NCI-H2029 treated with DMSO at 0.1 percent for 48 hours (cell line): ENCODE data around the gene P2RX3.
"Not testable (repeated sequence)": the region's sequence is repeated elsewhere in the genome, so short reads cannot be mapped to it uniquely, and the experiment has no call there.

Experiments used
- DNase-seq: peaks from one replicate; lab custom pipeline; 2025; lab: John Stamatoyannopoulos, UW

P2RX3 gene

GRCh38 chr11:57338142-57338541 is at the start of gene P2RX3:
Gene P2RX3 (plus strand): TSS chr11:57338352. CDS start chr11:57338551, 199 bp downstream.
- no peak for DNase-seq

GRCh38 chr11:57288771-57289579 is 49.2 kb upstream of the P2RX3 start:
- no peak for DNase-seq

DNA sequence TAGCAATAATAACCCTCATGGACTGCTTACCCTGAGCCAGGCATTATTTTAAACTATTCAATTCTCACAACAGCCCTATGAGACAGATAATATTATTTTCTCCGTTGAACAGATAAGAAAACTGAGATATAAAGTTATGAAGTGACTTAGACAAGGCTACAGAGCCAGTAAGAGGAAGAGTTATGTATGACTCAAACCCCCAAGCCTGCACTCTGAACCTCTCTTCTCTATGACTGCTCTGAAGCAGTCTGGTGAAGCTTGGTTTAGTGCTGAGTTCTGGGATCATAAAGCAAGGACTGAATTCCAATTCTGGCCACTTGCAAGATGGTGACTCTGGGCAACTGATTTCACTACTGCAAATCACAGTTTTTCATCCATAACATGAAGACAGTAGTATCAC is 47.9 kb upstream of the P2RX3 start:
- DNase-seq = no peak

DNA sequence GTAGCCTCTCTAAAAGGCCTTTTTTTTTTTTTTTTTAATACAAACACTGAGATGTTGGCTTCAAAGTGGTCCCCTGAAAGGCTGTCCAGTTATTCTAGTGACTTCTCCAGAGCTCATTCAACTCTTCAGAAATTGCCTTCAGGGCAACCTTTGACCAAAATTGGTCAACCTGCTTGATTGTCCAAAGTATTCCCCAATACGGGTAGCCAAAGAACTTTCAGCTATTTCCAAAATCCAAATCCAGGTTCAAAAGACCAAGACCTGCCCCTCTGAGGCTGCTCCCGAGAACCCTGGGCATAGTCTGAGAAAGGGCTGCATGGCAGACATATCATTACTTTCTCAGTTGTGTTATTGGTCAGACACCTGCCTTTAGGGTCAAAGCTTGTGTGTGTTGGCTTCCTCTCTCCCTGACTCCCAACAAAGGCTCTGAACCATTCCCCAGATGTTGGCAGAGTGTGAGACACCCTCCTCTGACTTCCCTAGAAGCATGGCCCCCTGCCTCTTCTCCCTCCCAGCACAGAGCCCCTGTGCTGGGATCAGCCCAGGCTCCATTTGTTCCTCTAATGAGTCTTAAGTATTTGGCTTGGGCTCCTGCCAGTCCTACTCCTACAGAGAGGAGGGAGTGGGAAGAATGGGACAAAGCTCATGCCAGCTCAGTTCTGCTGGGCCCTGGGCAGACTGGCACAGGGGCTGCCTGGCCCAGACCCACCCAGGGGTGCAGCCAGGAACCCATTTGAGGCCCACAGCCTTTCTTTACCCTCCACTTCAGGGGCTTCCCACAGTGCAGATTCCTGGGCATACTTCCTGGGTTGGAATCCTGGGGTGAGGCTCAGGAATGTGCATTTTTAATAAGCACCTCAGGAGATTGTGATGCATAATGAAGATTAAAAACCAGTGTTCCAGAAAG is 43.7 kb upstream of the P2RX3 start:
- DNase-seq = peak; percentile 90

GRCh38 chr11:57296205-57296604 is 41.9 kb upstream of the P2RX3 start:
- DNase-seq = not testable (repeated sequence)

GRCh38 chr11:57297221-57297620 is 40.9 kb upstream of the P2RX3 start:
- DNase-seq = no peak

GRCh38 chr11:57299150-57299737 is 38.9 kb upstream of the P2RX3 start:
- no peak for DNase-seq

- no peak for DNase-seq
Observed at GRCh38 chr11:57300785-57301184, 37.4 kb upstream of the P2RX3 start.

DNA sequence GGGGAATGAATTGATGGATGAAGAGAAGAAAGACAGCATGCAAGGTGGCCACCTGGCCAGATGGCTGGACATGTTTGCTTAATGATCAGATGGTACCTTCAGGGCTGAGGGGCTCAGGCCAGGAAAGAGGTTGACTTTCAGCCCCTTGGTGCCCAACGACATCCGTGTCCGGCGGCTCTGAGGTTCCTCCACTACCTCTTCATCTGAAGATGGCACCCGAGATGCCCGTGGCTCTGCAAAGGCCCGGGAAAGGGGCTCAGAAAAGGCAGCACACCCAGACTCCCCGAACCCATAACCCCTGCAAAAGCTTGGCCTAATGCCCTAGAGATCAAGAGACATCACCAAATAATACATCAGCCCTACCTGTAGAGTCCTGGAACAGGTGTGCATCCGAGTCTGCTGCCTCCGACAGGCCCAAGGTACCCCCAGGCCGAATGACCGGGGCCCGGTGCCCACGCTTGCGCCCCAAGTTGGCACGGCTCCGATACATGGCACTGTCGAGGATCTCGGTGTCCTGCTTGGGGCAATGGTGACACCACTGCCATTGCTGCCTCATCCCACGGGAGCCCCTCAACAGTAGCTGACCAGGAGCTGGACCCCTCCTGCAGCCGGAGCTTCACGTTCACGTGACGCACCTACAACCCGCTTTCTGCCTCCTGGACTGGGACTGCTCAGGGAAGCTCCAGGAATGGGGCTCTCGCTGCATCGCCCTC is 36.3 kb upstream of the P2RX3 start:
- DNase-seq = no peak

DNA sequence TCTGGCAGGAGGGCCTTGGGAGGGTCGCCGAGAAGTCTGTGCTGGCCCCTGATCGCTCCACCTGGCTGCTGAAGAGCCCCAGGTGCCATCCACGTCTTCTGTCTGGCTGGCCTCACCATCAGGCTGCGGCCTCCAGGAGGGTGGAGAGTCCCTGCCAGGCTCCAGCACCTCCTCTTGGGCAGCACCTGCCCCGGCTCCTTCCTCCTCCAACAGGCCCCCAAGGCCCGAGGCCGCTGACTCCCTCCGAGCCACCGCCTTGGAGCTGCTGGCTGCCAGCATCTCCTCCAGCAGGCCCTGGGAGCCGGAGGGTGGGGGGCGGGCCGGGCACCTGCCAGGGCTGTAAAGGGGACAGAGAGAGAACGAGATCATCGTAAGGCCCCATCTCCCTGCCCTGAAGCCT is 35.7 kb upstream of the P2RX3 start:
- DNase-seq = no peak

DNA sequence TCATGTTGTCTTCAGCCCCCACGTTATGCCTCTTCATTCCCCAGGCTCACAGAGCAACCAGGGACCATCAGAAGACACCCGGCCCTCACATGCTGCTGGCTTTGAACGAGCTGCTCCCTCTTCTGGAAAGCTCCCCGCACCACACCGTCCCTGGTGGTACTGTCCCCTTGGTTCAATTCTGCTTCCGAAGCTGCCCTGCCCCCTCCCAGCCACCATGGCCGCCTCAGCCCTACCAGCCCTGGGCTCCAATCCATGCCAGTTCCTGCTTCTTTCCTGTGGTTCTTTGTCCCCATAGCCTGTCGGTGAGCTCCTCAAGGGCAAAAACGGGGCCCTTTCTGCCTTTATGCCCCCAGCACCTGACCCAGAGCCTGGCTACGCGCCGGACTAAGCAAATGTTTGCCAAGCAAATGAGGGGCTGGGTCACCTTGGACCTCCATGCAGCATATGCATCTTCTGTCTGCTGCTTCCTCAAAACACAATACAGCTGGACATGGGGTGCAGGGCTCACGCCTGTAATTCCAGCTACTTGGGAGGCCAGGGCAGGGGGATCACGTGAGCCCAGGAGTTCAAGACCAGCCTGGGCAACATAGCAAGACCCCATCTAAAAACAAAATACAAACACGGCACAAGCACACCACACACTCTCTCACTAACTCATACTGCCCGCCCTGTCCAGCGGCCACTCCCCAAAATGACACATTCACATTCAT is 34.7 kb upstream of the P2RX3 start:
- no peak for DNase-seq

GRCh38 chr11:57303990-57304579 is 34.1 kb upstream of the P2RX3 start:
- DNase-seq = peak; percentile 76

DNA sequence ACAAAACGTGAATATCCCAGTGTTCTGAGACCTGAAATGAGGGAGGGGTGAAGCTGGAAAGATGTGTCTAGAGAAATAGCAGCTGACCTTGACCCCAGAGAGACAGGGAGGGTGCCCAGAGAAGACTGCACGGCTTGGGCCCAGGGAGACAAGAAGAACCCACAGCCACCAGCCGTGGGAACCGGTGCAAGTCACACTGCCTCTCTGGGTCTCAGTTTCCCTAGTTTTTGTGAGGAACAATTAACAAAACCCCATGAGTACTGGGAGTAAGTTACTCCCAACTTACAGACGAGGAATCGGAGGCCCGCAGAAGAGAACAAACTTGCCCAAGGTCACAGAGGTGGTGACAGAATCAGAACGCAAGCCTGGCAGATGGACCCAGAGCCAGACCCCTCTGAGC is 32.6 kb upstream of the P2RX3 start:
- no peak for DNase-seq

DNA sequence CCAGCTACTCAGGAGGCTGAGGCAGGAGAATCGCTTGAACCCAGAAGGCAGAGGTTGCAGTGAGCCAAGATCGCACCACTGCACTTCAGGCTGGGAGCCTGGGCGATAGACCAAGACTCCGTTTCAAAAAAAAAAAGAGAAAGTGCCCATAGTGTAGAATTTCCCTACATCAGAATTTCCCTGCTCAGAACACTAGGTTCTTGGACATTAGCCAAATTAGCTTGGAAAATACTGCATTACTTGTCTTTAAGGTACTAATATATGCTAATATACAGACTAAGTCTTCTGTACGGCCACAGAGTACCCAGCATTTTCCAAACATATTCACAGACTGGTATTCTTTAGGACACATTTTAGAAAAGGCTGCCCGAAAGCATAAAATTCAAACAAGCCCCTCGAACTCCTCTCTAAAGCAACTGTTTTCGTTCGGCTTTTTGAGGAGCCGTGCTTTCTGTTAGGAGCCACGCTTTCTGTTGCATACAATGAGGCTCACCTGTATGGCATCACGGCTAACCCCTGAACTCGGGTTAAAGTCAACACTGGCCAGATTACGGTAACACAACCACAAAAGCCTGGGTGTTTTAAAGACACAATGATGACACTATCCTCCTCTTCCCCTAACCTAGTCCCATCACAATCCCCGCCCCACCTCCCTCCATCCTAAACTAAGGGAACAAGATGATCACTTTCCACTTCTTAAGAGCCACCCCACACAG is 31.8 kb upstream of the P2RX3 start:
- no peak for DNase-seq

DNA sequence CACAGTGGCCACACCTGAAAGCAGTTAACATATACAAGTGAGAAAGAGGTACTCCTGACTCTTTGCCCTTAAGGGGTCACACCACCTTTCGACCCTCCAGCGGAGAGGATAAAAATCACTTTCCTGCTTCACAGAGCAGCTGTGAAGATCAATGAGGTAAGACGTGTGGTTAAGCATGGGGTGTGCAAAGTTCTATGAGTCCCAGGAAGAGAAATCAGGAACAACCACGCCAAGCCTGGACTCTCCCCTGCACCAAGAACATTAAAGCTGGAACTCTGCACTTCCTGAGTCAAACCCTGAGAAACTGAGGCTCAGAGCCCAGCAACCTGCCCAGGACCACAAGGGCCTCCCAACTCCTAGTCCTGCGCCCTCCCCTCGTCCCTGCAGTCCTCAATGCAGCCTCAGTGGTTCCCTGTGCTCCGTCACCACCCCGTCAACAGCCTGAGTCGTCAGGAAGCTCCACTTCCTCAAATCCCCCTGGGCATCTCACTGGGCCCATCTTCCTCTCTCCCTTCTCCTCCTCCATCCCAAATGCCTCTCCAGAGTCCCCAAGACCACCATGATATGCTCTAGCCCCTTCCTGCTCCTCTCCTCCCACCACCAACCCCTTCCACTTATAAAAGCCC is 31.1 kb upstream of the P2RX3 start:
- no peak for DNase-seq

GRCh38 chr11:57307666-57308270 is 30.4 kb upstream of the P2RX3 start:
- DNase-seq = no peak

DNA sequence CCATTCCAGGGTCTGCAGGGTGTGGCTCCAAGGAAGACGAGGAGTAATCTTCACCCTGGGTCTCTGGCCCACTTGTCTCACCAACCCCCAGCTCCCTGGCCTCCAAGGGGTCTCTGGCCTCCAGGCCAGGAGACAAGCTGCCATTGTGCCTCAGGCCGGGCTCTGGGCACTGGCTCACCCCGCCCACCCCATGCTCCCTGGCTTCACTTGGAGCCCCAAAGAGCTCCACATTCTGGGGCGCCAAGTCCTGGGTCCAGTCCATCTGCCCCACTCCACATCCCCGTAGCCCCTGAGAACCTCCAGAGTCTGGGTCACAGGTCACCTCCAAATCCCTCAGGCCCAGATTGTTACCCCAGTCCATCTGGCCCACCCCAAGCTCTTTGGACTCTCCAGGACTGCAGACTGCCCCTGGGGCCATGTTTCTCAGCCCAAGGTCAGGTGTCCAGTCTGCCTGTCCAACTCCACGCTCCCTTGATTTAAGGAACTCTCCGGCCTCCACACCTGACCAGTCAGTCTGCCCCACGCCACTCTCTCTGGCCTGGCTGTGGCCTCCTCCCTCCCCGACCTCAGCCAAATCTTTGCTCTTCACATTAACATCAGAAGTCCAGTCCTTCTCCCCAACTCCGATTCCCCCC is 29.6 kb upstream of the P2RX3 start:
- DNase-seq = no peak

- DNase-seq = no peak
Observed at GRCh38 chr11:57309106-57310059, 28.8 kb upstream of the P2RX3 start.
